SK-N-SH treated with all-trans-retinoic acid at 6 μM for 48 hours (cell line): ENCODE results near the gene ABTB1.

Source experiments
- SNAI2 ChIP-seq: fragments of 250-450 bp; sonication (Bioruptor Pico); IDR thresholded peaks from 2 replicates; pipeline ENCODE4 v1.5.0; 2020; ENCODE audit warnings: mild to moderate bottlenecking, moderate library complexity
- ZNF8 ChIP-seq: fragments of 450-650 bp; formaldehyde crosslinking; IDR thresholded peaks from 2 replicates; pipeline ENCODE4 v1.5.0; 2020; ENCODE audit warnings: mild to moderate bottlenecking, moderate library complexity

- TF ChIP-seq ZNF8 (CRISPR knock-in tag) (no peak), SNAI2 (CRISPR knock-in tag) (no peak)
These were observed 6.1 kb upstream of the ABTB1 start for GRCh38 chr3:127666676-127667075.
